Measurements from ENCODE around the gene HOXD4.

HOXD4 gene

DNA sequence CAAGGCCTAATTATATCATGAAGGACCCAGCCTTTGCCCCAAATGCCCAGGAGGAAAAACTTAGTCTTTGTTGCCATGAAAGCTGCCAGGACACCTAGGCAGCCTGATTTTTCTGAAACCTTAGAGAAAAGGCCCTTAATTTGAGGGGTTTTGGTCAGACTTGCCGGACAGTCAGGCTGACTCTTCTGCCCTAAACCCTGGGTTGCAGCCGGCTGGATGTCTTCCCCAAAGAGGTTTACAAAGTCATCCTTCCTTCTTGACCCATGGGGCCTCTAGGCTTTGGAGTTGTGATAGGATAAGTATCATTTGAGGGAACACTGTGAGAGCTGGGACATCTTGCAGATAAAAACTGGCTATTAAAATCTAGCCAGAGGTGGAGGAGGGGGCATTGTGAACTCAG lies 34.7 kb downstream of the HOXD4 start:
- Mint-ChIP-seq H3K9me3 (no peaks in the 10 kb centered on the region), H3K27me3 (peaks cover 83% of the 10 kb centered on the region), H3K4me3 (no peak overlapping the region), H3K4me1 (ENCODE audit: low read depth) (peaks cover 20% of the 10 kb centered on the region), H3K36me3 (ENCODE audit: low read depth) (no peaks in the 10 kb centered on the region), H3K27ac (no peak overlapping the region)
- no peak for DNase-seq

DNA sequence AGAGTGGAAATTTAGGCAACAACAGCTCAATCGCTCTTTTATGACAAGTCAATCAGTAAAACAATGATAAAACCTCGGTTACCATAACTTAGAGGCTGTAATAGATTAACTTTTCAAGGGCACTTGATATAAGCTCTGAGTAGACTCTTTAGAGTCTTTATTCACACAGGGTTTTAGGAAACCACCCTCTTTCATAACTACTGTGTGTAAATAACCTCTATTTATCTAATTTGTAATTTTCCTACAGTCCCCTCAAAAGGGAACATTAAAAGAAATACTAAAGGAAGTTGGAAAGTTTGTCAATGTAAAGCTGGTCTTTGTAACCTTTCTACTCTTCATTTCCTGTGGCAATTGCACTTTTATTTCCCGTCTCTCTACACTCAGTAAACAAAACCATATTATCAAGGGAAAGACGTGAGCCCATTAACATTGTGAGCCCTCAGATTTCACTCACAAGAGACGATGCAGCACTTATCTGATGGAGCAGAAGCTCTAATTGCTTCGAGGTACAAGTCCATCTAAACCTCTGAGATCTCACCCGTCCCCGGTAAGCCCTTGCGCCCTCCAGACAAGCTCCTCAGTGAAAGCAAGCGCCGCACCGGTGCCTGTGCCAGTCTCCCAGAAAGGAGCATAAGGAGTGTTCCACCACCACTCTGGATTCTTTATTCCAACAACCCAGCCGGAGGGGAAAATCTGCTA lies 36.0 kb downstream of the HOXD4 start:
- Mint-ChIP-seq H3K4me3 (peak overlapping the region; percentile 76), H3K27ac (no peak overlapping the region), H3K36me3 (ENCODE audit: low read depth) (no peaks in the 10 kb centered on the region), H3K27me3 (peaks cover 86% of the 10 kb centered on the region), H3K4me1 (ENCODE audit: low read depth) (peaks cover 20% of the 10 kb centered on the region), H3K9me3 (no peaks in the 10 kb centered on the region)
- no peak for DNase-seq

DNA sequence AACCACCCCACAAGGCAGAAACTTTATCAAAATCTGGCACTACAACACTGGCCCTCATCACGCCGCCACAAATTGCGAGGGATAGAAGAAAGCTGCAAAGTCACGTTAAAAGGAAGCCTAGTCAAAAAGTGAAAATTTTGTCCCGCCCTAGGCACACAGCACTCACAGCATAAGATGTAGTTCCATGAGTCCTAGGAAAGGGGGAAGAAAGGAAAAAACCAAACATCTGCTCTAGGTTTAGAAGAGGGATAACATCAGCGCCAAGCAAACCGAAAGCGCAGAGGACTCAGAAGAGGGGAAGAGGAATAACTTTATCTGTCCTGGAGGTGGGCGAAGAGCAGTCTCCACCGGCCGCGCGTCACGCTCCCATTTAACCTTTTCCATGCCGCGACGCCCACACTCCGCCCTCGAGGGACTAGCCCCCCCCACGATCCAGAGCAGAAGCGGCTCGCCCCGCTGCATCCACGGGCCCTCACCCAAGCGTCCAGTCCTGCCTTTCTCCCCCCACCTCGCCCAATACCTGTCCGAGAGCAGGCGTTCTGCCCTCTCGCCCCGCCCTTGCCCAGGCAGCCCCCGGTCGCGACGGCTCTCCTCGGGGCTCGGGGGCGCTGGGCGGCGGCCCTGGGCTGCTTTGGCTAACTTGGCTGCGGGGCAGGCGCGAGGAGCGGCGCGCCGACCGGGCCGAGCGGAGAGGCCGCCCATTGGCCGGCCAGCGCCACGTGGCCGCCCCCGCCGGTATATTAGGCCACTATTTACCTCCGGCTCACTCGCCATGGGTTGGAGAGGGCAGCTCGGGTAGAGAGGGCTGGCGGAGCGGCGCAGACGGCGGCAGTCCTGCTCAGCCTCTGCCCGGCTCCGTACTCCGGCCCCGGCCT lies 36.8 kb downstream of the HOXD4 start, which contains the start of gene HOXD1:
TSS of gene HOXD1 (plus strand) at position 770 of the 875 bp plus-strand sequence. CDS start 134 bp downstream, outside the sequence.
- Mint-ChIP-seq H3K27me3 (peaks cover 86% of the 10 kb centered on the region), H3K9me3 (no peaks in the 10 kb centered on the region), H3K4me3 (peak within 1 kb of the TSS; percentile 76), H3K36me3 (ENCODE audit: low read depth) (no peaks in the 10 kb centered on the region), H3K27ac (peak within 1 kb of the TSS; percentile 40), H3K4me1 (ENCODE audit: low read depth) (peaks cover 20% of the 10 kb centered on the region)
- DNase-seq = no peak

DNA sequence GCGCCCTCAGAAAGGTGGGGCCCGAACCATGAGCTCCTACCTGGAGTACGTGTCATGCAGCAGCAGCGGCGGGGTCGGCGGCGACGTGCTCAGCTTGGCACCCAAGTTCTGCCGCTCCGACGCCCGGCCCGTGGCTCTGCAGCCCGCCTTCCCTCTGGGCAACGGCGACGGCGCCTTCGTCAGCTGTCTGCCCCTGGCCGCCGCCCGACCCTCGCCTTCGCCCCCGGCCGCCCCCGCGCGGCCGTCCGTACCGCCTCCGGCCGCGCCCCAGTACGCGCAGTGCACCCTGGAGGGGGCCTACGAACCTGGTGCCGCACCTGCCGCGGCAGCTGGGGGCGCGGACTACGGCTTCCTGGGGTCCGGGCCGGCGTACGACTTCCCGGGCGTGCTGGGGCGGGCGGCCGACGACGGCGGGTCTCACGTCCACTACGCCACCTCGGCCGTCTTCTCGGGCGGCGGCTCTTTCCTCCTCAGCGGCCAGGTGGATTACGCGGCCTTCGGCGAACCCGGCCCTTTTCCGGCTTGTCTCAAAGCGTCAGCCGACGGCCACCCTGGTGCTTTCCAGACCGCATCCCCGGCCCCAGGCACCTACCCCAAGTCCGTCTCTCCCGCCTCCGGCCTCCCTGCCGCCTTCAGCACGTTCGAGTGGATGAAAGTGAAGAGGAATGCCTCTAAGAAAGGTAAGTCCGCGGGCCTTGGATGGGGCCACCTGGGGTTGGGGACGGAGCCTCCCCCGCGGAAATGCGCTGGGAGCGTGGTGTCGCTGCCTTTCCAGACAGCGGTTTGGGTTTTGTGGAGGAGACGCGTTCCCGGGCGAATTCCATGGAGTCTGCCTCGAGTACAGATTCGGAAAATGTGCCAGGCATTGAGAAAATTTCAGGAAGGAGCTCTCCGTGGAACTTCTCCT lies 37.7 kb downstream of the HOXD4 start:
- no peak overlapping the region for H3K27ac Mint-ChIP-seq
- peak overlapping the region; percentile 43 for H3K4me3 Mint-ChIP-seq
- peaks cover 20% of the 10 kb centered on the region for H3K4me1 Mint-ChIP-seq (ENCODE audit: low read depth)
- H3K9me3 Mint-ChIP-seq = no peaks in the 10 kb centered on the region
- H3K36me3 Mint-ChIP-seq (ENCODE audit: low read depth) = no peaks in the 10 kb centered on the region
- DNase-seq = no peak
- H3K27me3 Mint-ChIP-seq = peaks cover 85% of the 10 kb centered on the region

DNA sequence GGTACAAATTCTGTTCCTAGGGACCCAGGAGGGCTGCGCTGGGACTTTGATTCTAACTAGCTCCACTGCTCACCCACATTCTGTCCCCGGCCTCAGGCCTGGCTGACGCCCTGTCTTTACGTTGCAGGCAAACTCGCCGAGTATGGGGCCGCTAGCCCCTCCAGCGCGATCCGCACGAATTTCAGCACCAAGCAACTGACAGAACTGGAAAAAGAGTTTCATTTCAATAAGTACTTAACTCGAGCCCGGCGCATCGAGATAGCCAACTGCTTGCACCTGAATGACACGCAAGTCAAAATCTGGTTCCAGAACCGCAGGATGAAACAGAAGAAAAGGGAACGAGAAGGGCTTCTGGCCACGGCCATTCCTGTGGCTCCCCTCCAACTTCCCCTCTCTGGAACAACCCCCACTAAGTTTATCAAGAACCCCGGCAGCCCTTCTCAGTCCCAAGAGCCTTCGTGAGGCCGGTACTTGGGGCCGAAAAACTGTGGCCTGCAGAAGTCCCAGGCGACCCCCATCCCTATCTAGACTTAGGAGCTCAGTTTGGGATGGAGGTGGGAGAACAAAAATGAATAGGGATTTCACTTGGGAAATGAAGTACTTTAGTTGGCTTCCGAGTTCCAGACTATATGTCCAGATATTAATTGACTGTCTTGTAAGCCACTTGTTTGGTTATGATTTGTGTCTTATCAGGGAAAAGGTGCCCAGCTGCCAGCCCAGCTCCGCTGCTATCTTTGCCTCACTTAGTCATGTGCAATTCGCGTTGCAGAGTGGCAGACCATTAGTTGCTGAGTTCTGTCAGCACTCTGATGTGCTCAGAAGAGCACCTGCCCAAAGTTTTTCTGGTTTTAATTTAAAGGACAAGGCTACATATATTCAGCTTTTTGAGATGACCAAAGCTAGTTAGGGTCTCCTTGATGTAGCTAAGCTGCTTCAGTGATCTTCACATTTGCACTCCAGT lies 38.6 kb downstream of the HOXD4 start:
- Mint-ChIP-seq H3K9me3 (no peaks in the 10 kb centered on the region), H3K36me3 (ENCODE audit: low read depth) (no peaks in the 10 kb centered on the region)

DNA sequence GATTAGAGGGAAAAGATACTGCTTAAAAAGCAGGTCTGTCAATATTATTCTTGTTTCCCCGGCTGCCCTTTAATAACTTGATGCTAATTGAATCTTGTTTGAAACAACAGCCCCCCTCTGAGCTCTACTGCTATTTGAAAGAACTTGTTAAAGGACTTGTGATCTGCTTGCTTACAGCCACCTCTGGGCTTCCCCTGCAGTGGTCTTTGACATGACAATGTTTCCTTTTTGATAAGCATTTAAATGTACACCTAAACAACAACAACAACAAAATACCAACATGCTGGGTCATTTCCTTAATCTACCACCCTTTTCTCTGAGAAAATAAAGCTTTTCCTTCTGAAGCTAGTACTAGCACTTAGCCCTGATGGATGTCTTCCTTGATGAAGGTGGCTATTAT lies 41.0 kb downstream of the HOXD4 start:
- peaks cover 79% of the 10 kb centered on the region for H3K27me3 Mint-ChIP-seq
- H3K36me3 Mint-ChIP-seq (ENCODE audit: low read depth) = no peaks in the 10 kb centered on the region
- no peak for DNase-seq
- no peaks in the 10 kb centered on the region for H3K9me3 Mint-ChIP-seq
- H3K27ac Mint-ChIP-seq = no peak overlapping the region
- no peak overlapping the region for H3K4me3 Mint-ChIP-seq
- H3K4me1 Mint-ChIP-seq (ENCODE audit: low read depth) = peaks cover 18% of the 10 kb centered on the region

More for the DNA sequence above, 38.6 kb downstream of the HOXD4 start:
- Mint-ChIP-seq H3K4me1 (ENCODE audit: low read depth) (peaks cover 20% of the 10 kb centered on the region), H3K27ac (no peak overlapping the region), H3K4me3 (peak overlapping the region; percentile 43), H3K27me3 (peaks cover 83% of the 10 kb centered on the region)
- DNase-seq = no peak

DNA sequence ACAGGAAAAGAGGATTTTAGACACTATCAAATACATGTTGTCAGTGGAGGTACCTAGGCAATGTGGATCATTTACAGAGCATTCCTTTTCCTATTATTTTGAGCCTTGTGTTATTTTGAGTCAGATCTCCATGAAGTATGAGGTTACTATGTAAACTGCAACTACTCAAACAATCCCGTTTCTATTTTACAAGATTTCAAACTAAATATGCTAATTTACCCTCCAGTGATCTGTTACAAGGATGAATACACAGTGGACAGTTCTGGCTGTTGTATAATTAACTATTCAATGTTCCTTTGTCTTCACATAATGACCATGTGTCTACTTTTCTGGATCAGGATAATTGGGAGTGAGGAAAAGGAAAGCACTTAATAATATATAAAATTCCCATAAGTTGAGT lies 41.7 kb downstream of the HOXD4 start:
- Mint-ChIP-seq H3K27me3 (peaks cover 78% of the 10 kb centered on the region), H3K36me3 (ENCODE audit: low read depth) (no peaks in the 10 kb centered on the region), H3K27ac (no peak overlapping the region), H3K4me3 (no peak overlapping the region), H3K9me3 (no peaks in the 10 kb centered on the region), H3K4me1 (ENCODE audit: low read depth) (peaks cover 11% of the 10 kb centered on the region)
- DNase-seq = no peak

DNA sequence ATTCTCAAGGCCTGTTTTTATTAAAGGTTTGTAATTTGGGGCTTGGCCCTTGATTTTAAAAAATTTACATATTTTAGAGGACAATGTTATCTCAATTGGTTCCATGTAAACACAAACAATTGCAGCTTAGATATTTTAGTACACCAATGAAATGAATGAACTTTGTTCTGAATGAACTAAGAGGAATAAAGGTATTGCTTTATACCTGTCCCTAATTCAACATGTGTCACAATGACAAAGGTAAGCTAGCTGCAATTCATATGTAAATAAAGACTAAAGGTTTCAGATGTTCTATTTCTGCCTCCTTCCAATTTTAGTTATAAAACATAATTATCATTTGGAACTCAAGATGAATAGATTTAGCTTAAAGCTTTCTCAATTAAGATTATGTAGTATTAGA lies 48.6 kb downstream of the HOXD4 start:
- H3K9me3 Mint-ChIP-seq = peaks cover 4% of the 10 kb centered on the region
- H3K36me3 Mint-ChIP-seq (ENCODE audit: low read depth) = no peaks in the 10 kb centered on the region
- no peak overlapping the region for H3K27ac Mint-ChIP-seq
- H3K27me3 Mint-ChIP-seq = peaks cover 65% of the 10 kb centered on the region
- no peaks in the 10 kb centered on the region for H3K4me1 Mint-ChIP-seq (ENCODE audit: low read depth)
- DNase-seq = no peak
- H3K4me3 Mint-ChIP-seq = no peak overlapping the region

DNA sequence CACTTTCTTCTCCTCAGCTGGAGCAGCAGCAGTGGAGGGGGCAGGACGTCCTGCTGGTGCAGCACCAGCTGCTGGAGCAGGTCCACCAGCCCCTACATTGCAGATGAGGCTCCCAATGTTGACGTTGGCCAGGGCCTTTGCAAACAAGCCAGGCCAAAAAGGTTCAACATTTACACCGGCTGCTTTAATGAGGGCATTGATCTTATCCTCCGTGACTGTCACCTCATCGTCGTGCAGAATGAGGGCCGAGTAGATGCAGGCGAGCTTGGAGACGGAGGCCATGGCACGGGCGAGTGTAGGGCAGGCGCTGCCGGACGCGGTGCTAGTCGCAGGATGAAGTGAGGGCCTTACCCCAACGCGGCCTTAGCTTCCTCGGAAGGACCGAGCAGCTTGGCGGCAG lies 49.6 kb downstream of the HOXD4 start:
- no peaks in the 10 kb centered on the region for H3K36me3 Mint-ChIP-seq (ENCODE audit: low read depth)
- H3K4me3 Mint-ChIP-seq = no peak overlapping the region
- H3K27me3 Mint-ChIP-seq = peaks cover 61% of the 10 kb centered on the region
- DNase-seq = no peak
- H3K4me1 Mint-ChIP-seq (ENCODE audit: low read depth) = no peaks in the 10 kb centered on the region
- no peak overlapping the region for H3K27ac Mint-ChIP-seq
- peaks cover 4% of the 10 kb centered on the region for H3K9me3 Mint-ChIP-seq

DNA sequence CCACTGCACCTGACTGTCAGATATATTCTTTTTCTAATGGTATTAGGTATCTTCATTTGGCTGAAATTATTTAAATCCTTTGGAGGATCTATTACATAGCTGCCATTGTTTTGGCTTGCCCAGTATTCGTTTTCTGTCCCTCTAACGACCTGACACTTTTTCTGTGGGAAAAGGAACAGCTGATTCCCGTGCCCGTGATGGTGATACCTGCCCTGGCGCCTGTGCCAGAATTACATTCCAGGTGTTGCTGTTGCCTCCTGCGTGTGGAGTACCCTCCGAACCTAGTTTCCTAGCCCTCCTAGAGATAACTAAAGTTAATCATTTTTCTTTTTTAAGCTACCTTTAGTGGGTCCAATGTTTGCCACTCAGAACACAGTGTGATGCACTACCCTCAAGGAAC lies 51.1 kb downstream of the HOXD4 start:
- Mint-ChIP-seq H3K4me1 (ENCODE audit: low read depth) (no peaks in the 10 kb centered on the region), H3K9me3 (peaks cover 4% of the 10 kb centered on the region), H3K27me3 (peaks cover 53% of the 10 kb centered on the region), H3K4me3 (no peak overlapping the region), H3K27ac (no peak overlapping the region), H3K36me3 (ENCODE audit: low read depth) (no peaks in the 10 kb centered on the region)
- DNase-seq = no peak

Measured in activated T-cell treated with anti-CD3 and anti-CD28 coated beads, Interleukin-2, amount 50 U/mL, for 24 hours (primary cell).